ENCODE measurements around the gene EDC4.
A peak's percentile ranks its signal among the peaks of the same experiment; 100 is the strongest.
"Not testable (repeated sequence)": the region's sequence is repeated elsewhere in the genome, so short reads cannot be mapped to it uniquely, and the experiment has no call there.

The EDC4 gene, protein sequence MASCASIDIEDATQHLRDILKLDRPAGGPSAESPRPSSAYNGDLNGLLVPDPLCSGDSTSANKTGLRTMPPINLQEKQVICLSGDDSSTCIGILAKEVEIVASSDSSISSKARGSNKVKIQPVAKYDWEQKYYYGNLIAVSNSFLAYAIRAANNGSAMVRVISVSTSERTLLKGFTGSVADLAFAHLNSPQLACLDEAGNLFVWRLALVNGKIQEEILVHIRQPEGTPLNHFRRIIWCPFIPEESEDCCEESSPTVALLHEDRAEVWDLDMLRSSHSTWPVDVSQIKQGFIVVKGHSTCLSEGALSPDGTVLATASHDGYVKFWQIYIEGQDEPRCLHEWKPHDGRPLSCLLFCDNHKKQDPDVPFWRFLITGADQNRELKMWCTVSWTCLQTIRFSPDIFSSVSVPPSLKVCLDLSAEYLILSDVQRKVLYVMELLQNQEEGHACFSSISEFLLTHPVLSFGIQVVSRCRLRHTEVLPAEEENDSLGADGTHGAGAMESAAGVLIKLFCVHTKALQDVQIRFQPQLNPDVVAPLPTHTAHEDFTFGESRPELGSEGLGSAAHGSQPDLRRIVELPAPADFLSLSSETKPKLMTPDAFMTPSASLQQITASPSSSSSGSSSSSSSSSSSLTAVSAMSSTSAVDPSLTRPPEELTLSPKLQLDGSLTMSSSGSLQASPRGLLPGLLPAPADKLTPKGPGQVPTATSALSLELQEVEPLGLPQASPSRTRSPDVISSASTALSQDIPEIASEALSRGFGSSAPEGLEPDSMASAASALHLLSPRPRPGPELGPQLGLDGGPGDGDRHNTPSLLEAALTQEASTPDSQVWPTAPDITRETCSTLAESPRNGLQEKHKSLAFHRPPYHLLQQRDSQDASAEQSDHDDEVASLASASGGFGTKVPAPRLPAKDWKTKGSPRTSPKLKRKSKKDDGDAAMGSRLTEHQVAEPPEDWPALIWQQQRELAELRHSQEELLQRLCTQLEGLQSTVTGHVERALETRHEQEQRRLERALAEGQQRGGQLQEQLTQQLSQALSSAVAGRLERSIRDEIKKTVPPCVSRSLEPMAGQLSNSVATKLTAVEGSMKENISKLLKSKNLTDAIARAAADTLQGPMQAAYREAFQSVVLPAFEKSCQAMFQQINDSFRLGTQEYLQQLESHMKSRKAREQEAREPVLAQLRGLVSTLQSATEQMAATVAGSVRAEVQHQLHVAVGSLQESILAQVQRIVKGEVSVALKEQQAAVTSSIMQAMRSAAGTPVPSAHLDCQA (N-terminal part only)

DNA sequence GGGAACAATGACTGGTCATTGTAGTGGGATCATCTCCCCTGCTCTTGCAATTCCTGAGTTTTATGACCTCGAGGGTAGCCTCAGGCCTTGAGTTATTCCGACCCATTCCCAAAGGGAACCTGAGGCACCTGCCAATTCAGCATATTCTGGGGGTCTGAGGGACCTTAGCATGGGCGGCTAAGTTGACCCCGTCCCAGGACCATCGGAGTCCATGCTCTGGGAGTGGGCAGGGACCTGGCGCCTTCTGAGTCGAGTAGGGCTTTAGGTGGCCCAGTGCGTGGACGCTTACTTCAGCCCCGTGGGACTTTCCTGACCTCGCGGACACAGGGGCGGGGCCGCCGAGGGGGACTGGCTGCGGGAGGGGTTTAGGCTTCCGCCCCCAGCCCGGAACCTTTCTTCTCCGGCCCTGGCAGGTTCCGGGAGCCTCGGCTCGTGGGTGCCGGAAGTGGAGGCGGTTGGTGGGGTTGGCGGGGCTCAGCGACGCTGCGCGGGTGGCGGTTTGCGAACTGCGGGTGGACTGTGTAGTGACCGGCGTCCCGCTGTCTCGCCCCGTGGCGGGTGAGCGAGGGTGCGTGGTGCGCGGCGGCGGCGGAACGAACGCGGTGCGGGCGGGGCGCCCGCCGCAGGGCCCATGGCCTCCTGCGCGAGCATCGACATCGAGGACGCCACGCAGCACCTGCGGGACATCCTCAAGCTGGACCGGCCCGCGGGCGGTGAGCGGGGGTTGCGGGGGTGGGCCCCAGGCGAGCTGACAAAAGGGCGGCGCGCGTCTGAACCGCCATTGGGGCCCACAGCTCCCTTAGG is at the start of gene EDC4:
Gene EDC4 (plus strand): TSS at position 422 of the 804 bp plus-strand sequence. CDS start 210 bp downstream, at position 632.
- DNase-seq: peak; percentile 72

DNA sequence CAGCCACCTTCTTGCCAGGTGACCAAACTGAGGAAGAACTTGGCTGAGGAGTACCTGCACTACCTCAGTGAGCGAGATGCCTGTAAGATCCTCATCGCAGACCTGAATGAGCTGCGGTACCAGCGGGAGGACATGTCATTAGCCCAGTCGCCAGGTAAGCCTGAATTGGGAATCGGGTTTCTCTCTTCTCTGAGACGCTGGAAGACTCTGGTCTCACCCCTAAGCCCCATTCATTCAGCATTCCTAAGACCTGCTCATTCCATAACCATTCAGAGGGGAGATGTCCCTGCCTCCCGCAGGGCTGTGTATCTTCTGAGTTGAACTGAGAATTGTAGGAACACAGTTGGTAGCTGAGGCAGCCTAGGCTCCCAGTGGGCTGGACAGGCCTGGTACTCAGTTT is 47.7 kb upstream of the EDC4 start:
- no peak for DNase-seq

DNA sequence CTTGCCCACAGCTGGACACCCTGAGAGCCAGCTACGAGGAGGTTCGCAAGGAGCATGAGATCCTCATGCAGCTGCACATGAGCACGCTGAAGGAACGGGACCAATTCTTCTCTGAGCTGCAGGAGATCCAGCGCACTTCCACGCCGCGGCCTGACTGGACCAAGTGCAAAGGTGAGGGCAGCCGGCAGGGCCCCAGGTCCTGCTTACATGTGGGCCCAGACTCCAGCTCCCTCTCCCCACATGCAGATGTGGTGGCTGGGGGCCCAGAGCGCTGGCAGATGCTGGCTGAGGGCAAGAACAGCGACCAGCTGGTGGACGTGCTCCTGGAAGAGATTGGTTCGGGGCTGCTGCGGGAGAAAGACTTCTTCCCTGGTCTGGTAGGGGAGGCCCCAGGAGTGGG is 46.9 kb upstream of the EDC4 start:
- no peak for DNase-seq

DNA sequence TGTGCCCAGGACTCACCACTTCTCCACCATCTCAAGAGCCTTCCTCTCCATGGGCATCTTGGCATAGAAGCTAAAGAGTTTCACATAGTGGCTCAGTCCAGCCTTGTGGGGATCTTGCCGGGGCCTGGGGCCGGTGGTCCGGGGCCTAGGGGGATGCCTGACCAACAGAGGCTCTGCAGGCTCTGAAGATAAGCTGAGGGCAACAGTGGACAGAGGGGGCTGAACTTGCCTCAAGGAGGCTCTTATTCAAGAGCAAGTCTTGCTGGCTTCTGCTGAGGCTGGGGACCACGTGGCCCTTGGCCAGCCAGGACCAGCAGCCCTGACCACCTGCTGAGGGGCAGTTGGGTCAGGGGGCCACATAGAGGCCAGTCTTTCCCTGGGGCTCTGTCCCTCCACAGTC is 44.2 kb upstream of the EDC4 start:
- no peak for DNase-seq

DNA sequence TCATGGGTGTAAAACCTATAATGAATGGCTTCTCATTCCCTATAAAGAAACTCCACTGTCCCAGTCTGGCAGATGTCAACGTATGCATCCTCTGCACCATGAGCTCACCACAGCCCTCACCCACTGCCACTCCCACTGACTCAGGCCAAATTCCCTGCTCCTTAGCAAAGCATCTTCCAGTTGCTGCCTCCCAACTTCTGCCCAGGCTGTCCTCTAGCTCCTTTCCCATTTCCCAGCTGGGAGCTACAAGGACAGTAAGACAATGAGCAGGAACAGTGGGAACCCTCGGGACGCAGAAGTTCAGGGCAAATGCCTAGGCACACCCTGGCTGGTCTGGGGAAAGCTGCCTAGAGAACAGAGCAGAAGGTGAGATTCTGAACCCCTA is 39.8 kb upstream of the EDC4 start:
- peak; percentile 61 for DNase-seq

DNA sequence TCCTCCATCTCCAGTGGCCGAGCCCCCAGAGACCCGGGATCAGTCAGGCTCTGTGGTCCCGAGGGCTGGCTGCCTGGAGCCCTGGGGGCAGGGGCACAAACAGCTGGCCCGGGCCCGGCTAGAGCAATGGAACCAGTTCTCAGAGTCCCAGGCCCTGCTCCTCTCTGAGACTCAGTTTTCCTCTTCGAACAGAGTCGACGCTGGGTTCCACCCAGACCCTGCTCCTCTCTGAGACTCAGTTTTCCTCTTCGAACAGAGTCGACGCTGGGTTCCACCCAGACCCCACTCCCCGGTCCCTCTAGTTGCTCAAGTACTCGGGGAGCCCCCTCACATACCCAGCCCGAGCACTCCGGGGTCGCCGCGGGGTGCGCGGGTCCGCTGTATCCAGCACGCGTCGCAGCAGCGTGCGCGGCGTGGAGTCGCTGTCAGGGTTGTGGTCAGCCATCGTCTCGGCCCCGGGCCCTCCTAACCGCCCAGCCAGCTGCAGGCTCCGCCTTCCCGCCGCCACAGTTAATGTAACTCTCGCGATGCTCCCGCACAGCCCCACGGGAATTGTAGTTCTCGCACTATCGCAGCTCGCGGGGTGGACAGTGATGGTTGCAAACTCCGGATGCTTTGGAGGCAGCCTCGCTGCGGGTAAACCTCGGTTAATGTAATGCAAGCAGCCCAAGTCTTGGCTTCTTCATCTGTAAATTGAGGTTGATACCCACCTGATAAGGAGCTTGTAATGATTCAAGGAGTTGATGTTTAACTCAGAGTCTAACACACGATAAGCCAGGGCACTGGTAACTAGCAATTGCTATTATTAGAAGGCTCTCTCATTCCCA is 39.2 kb upstream of the EDC4 start:
- DNase-seq: peak; percentile 85

DNA sequence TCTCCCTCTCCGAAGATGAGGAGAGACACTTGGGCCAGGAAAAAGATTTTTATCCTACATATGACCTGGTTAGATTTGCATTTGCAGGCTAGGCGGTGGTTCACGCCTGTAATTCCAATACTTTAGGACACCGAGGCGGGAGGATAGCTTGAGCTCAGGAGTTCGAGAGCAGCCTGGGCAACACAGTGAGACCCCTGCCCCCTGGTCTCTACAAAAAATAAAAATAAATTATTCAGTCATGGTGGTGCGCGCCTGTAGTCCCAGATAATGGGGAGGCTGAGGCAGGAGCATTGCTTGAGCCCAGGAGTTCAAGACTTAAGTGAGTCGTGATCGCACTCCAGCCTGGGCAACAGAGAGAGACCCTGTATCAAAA is 38.6 kb upstream of the EDC4 start:
- no peak for DNase-seq

DNA sequence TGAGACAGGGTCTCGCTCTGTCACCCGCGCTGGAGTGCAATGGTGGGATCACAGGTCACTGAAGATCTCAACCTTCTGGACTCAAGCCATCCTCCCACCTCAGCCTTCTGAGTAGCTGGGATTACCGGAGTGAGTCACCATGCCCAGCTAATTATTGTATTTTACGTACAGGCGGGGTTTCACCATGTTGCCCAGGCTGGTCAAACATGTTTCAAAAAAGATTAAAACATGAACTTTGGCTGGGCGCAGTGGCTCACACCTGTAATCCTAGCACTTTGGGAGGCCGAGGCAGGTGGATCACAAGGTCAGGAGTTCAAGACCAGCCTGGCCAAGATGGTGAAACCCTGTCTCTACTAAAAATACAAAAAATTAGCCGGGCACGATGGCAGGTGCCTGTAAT is 35.7 kb upstream of the EDC4 start:
- not testable (repeated sequence) for DNase-seq

DNA sequence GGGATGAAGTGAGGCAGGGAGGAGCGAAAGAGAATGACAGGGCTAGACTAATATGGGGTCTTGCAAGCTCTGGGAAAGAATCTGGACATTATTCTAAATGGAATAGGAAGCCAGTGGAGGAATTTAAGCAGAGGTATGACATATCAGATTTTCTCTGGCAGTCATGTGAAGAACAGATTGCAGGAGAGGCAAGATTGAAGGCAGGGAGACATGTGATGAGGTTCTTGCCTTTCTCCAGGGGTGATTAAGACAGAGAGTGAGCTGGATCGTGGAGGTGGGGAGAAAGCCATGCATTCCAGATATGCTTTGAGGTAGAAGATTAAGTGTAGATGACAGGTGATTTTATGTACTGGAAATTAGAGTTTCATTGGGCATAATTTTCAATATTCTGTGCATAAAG is 35.0 kb upstream of the EDC4 start:
- DNase-seq: no peak

DNA sequence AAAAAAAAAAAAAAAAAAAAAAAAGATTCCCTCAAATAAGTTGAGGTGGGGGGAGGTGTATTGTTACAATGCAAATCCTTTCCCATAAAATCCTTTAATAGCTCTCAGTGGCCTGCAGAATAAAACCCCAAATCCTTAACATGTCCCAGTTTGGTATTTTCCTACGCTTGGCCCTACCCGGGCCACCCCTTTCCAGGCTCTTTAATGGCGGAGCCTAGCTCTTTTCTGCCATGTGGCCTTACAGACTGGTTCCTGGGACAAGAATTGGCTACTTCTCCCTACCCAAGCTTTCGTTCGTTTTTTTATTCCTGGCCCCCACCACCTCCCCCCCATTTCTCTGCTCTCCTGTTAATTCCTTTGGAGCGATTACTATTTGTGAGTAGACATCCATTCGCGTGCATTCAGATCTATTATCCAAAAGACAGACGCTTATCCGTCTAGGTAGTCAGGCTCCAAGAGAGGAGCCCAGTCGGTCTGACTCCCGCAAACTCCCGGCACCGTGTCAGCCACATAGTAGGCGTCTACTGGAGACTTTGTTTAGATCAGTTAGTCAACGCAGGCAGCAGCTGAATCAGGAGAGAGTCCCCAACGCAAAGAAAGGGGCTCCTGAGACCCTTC is 31.5 kb upstream of the EDC4 start:
- no peak for DNase-seq

DNA sequence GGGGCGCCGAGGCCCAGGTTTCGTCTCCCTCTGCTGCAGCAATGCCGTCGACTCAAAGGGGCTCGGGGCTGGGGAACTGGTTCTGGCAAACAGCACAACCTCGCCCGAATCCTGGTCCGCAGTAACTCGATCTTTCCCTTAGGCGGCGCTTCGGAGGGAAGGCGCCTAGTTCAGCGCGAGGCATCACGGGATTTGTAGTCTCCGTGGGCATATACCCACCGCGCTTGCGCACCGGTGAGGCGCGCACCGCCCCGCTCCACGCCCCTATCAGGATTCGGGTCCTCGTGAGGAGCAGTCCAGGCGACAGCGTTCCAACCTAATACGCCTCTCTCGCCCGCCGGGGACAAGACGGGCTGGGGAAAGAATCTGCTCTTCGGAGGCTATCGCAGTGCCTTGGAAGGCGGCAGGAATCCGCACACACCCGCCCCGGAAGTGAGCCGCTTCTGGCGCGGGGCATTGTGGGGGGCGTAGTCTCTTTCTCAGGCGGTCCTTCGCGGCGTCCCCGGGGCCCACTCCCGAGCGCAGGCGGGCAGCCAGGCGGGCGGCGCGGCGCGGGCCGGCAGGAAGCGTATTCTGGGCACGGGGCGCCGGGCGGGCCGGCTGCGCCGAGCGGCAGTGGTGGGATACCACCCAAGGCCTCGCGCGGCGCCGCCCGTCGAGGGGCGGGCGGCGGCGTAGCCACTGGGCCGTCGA is 30.9 kb upstream of the EDC4 start, which contains the start of gene THAP11:
Gene THAP11 (plus strand): TSS at position 505 of the 693 bp plus-strand sequence. CDS start 235 bp downstream, outside the sequence.
- DNase-seq: peak; percentile 94

DNA sequence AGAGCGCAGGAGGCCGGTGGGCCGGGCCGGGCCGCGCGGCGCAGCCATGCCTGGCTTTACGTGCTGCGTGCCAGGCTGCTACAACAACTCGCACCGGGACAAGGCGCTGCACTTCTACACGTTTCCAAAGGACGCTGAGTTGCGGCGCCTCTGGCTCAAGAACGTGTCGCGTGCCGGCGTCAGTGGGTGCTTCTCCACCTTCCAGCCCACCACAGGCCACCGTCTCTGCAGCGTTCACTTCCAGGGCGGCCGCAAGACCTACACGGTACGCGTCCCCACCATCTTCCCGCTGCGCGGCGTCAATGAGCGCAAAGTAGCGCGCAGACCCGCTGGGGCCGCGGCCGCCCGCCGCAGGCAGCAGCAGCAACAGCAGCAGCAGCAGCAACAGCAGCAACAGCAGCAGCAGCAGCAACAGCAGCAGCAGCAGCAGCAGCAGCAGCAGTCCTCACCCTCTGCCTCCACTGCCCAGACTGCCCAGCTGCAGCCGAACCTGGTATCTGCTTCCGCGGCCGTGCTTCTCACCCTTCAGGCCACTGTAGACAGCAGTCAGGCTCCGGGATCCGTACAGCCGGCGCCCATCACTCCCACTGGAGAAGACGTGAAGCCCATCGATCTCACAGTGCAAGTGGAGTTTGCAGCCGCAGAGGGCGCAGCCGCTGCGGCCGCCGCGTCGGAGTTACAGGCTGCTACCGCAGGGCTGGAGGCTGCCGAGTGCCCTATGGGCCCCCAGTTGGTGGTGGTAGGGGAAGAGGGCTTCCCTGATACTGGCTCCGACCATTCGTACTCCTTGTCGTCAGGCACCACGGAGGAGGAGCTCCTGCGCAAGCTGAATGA is 30.1 kb upstream of the EDC4 start:
- DNase-seq: peak; percentile 31

DNA sequence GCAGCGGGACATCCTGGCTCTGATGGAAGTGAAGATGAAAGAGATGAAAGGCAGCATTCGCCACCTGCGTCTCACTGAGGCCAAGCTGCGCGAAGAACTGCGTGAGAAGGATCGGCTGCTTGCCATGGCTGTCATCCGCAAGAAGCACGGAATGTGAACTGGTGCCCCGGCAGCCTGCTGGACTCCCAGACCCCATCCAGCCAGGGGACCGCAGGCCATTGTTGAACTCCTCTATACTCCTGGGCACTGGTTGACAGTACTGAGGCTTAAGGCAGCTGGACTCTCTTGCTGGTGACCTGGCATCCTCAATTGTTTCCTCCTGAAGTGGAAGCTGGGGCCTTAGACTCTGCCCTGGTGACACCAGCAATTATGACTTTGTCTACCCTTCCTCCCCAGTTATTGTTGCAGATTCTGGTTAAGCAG is 29.5 kb upstream of the EDC4 start:
- DNase-seq: no peak

DNA sequence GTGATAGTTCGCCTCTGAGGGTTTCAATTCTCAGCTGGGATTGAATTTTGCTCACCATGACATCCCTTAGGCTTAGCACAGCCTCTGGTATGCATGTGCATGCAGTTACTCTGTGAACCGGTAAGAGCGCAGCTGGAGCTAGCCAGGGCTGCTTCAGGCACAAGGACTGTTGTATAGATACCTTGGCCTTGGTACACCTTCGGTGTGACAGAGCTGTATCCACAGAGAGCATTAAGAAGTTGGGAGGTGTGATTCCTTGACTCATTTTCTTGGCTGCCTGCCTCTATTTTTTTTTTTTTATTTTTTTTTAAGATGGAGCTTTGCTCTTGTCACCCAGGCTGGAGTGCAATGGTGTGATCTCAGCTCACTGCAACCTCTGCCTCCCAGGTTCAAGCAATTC is 28.4 kb upstream of the EDC4 start:
- DNase-seq: peak; percentile 38

DNA sequence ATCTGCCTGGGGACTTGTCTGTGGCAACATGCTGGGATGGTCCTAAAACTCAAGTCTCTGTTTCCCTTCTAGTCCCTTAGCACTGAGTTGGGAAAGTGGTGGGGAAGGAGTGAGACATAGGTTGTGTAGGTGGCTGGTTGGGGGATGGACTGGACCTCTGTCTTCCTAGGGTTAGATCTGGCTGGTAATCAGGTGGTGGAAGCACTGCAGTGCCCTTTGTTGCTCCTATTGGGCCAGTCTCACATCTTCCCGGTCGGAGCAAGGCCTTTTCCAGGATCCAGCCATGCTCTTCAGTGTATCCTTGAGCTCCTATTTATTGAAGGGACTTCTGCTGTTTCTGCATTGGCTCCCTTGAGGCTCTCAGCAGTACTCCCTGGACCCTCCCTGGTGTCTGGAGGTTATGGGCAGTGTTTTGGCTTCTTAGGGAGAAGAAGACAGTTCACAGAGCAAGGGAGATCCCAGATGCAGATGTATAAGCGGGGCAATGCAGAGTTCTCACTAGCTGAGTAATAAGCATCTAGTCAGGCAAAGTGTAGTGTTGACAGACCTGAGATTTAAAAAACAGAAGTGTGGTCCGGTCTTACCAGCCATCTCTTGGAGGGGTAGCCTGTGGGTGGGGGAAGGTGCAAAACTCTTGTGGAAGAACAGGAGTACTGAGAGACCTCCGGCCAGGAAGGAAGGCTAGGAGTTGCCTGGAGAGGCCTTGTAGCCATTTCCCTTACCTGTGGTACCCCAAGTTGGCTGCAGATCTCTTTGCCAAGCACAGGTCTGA is 27.4 kb upstream of the EDC4 start:
- no peak for DNase-seq

DNA sequence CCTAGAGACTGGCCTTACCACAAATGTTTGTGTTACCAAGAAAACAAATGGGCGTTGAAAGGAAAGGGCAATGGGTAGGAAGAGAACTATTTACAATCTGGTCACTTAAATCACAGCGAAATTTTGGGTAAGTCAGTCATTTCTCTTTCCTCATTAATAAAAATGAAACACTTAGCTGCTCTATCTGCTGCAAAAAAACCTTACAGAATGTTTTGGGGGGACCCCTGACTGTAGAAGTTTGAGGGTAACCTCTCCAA is 26.9 kb upstream of the EDC4 start:
- no peak for DNase-seq

DNA sequence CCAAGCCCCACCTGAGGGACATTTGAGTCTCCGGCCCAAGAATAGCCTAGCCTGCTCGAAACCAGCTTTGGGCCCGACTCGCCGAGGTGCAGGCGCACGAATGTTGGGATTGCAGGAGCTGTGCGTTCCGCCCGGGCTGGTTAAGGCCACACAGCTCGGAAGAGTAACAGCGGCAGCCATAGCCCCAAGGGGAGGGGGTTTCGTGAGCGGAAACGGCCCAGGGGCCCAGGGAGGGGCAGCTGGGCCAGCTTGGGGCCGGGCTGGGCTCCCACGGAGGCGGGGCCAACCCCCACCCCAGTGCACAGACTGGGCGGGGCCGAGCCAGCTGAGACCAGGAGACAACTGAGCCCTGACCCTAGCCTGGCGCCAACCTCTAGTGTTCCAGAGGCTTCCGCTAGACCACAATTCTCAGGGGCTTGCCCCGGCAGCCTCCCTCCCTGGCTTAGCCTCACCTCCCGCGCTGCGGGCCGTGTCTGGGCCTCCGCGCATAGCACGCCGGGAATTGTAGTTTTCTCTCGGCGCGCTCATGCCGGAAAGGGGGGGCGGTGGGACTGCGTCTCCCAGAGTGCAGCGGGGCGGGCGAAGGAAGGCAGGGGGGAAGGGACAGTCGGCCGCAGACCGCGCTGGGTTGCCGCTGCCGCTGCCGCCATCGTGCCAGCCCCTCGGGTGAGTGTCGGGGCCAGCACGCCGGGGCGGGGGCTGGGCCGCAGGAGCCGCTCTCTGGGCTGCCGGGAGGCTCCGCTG is 26.4 kb upstream of the EDC4 start, which contains the start of gene NUTF2:
Gene NUTF2 (plus strand): TSS at position 614 of the 744 bp plus-strand sequence. CDS start 18,198 bp downstream, outside the sequence.
- DNase-seq: peak; percentile 96
